GM12891 (cell line): ENCODE measurements around the gene STAB1.

Source experiments
- DNase-seq: peaks from one replicate; pipeline ENCODE4 v3.0.0; 2011; ENCODE audit warnings: low spot score; ENCODE audit not compliant: insufficient read length
- FAIRE-seq: peaks from 2 replicates; lab custom pipeline; 2011; peaks lifted over from hg19 to GRCh38; lab: Jason Lieb, UNC
- PAX5 ChIP-seq: IDR thresholded peaks from 2 replicates; pipeline ENCODE4 v1.6.1; 2011; ENCODE audit warnings: low read length, moderate library complexity, mild to moderate bottlenecking; ENCODE audit not compliant: insufficient read depth, severe bottlenecking
- POLR2A ChIP-seq: IDR thresholded peaks from 2 replicates; pipeline ENCODE4 v1.6.1; 2011; ENCODE audit warnings: low read depth, low read length, control low read depth
- POLR2AphosphoS5 ChIP-seq: IDR thresholded peaks from 2 replicates; pipeline ENCODE4 v1.6.1; 2011; ENCODE audit warnings: low read depth, low read length, control low read depth
- POU2F2 ChIP-seq: IDR thresholded peaks from 2 replicates; pipeline ENCODE4 v1.6.1; 2011; ENCODE audit warnings: low read depth, mild to moderate bottlenecking, control low read depth, low read length, moderate library complexity
- SPI1 ChIP-seq: IDR thresholded peaks from 2 replicates; pipeline ENCODE4 v1.6.1; 2011; ENCODE audit warnings: low read depth, low read length, control low read depth
- TAF1 ChIP-seq: IDR thresholded peaks from 2 replicates; pipeline ENCODE4 v1.6.1; 2011; ENCODE audit warnings: low read depth, low read length, control low read depth

The STAB1 gene

GRCh38 chr3:52453496-52454249 is 41.5 kb upstream of the STAB1 start, which contains the start of gene TNNC1:
TNNC1 (minus strand) TSS chr3:52454041; CDS start chr3:52454015, 26 bp downstream.
- TF ChIP-seq TAF1: no peak
- no peak for TF ChIP-seq POLR2AphosphoS5
- no peak for TF ChIP-seq POU2F2
- TF ChIP-seq POLR2A: no peak
- TF ChIP-seq PAX5: no peak
- no peak for TF ChIP-seq SPI1
- FAIRE-seq (no peak), DNase-seq (no peak)

GRCh38 chr3:52454250-52454937 is 40.7 kb upstream of the STAB1 start:
- FAIRE-seq (no peak), DNase-seq (no peak)
- TF ChIP-seq POU2F2 (no peak), POLR2A (no peak), PAX5 (no peak), SPI1 (no peak), TAF1 (no peak), POLR2AphosphoS5 (no peak)

GRCh38 chr3:52454938-52455282 is 40.2 kb upstream of the STAB1 start:
- DNase-seq: no peak
- no peak for TF ChIP-seq SPI1

GRCh38 chr3:52455283-52456168 is 39.6 kb upstream of the STAB1 start, which contains the start of gene NISCH:
NISCH (plus strand) TSS chr3:52455604; CDS start chr3:52455642, 38 bp downstream.
- FAIRE-seq (peak; percentile 99), DNase-seq (peak; percentile 95)
- TF ChIP-seq PAX5 (no peak), POLR2A (peak; percentile 65), TAF1 (0 out of 2 replicates have a peak, but pooled peaks have one; percentile 32), POLR2AphosphoS5 (peak; percentile 63; the same call in 1 of the 2 replicates), SPI1 (no peak), POU2F2 (peak; percentile 46; the same call in 1 of the 2 replicates)

More at GRCh38 chr3:52454938-52455282, 40.2 kb upstream of the STAB1 start:
- no peak for FAIRE-seq

- peak; percentile 88 for FAIRE-seq
- no peak for TF ChIP-seq POLR2AphosphoS5
- no peak for TF ChIP-seq POLR2A
- TF ChIP-seq PAX5: no peak
- TF ChIP-seq SPI1: no peak
- no peak for TF ChIP-seq POU2F2
- TF ChIP-seq TAF1: no peak
These were observed 38.9 kb upstream of the STAB1 start for GRCh38 chr3:52456169-52456799.

GRCh38 chr3:52456800-52457183 is 38.3 kb upstream of the STAB1 start:
- FAIRE-seq: peak; percentile 45

More at GRCh38 chr3:52456169-52456799, 38.9 kb upstream of the STAB1 start:
- DNase-seq: no peak

GRCh38 chr3:52458031-52458760 is 36.9 kb upstream of the STAB1 start:
- no peak for DNase-seq
- no peak for FAIRE-seq
- no peak for TF ChIP-seq POU2F2

More at GRCh38 chr3:52456800-52457183, 38.3 kb upstream of the STAB1 start:
- no peak for TF ChIP-seq SPI1
- TF ChIP-seq POLR2AphosphoS5: no peak
- TF ChIP-seq TAF1: no peak
- no peak for TF ChIP-seq POU2F2
- TF ChIP-seq PAX5: no peak
- no peak for TF ChIP-seq POLR2A
- DNase-seq: no peak

- DNase-seq (no peak), FAIRE-seq (peak; percentile 43)
These were observed 36.2 kb upstream of the STAB1 start for GRCh38 chr3:52458770-52459545.

More at GRCh38 chr3:52458770-52459545, 36.2 kb upstream of the STAB1 start:
- TF ChIP-seq SPI1: no peak
- no peak for TF ChIP-seq PAX5
- TF ChIP-seq POLR2AphosphoS5: no peak
- TF ChIP-seq POLR2A: no peak
- TF ChIP-seq TAF1: no peak
- TF ChIP-seq POU2F2: no peak
